GM23338 (cell line): Measurements from ENCODE around the gene LIMA1. TPM values are rescaled to one million over a fixed set of nuclear protein-coding genes. Genes with fewer than 3 reads are reported as not detected.

ENCODE experiments used
- ATAC-seq: fragments of 200-7000 bp; cut with Tn5 transposase; 3 replicates; pipeline ENCODE4 v1.9.1; 2020
- DNase-seq: peaks from one replicate; pipeline ENCODE4 v3.0.0-alpha.2; 2015; ENCODE audit warnings: low spot score
- H2AFZ ChIP-seq: fragments of 200-600 bp; sonication (generic); 2 replicates; pipeline ENCODE4 v1.8.0; 2016; ENCODE audit warnings: antibody characterized with exemption, mild to moderate bottlenecking, moderate library complexity
- H3F3A ChIP-seq: fragments of 200-600 bp; sonication (generic); replicated peaks from 2 replicates; pipeline ENCODE4 v1.8.0; 2017; ENCODE audit warnings: antibody characterized with exemption, mixed run types, low read depth
- H3K27ac ChIP-seq: fragments of 200-600 bp; sonication (generic); 2 replicates; pipeline ENCODE4 v1.6.1; 2016; ENCODE audit warnings: low read depth
- H3K27me3 ChIP-seq: fragments of 200-600 bp; sonication (generic); 2 replicates; pipeline ENCODE4 v1.8.0; 2016; ENCODE audit warnings: mild to moderate bottlenecking, mixed run types, moderate library complexity; ENCODE audit not compliant: insufficient read depth
- H3K36me3 ChIP-seq: fragments of 200-600 bp; sonication (generic); 2 replicates; pipeline ENCODE4 v1.8.0; 2016; ENCODE audit warnings: mild to moderate bottlenecking; ENCODE audit not compliant: insufficient read depth
- H3K4me1 ChIP-seq: fragments of 200-600 bp; sonication (generic); 2 replicates; pipeline ENCODE4 v1.8.0; 2016; ENCODE audit warnings: mild to moderate bottlenecking, moderate library complexity; ENCODE audit not compliant: insufficient read depth
- H3K4me2 ChIP-seq: fragments of 200-600 bp; sonication (generic); 2 replicates; pipeline ENCODE4 v1.7.1; 2017; ENCODE audit warnings: mixed run types
- H3K4me3 ChIP-seq: fragments of 200-600 bp; sonication (generic); 2 replicates; pipeline ENCODE4 v1.6.1; 2016; ENCODE audit warnings: mixed run types
- H3K79me2 ChIP-seq: fragments of 200-600 bp; sonication (generic); replicated peaks from 2 replicates; pipeline ENCODE4 v1.8.0; 2017; ENCODE audit warnings: mild to moderate bottlenecking; ENCODE audit not compliant: insufficient read depth
- H3K9me2 ChIP-seq: fragments of 200-600 bp; sonication (generic); 2 replicates; pipeline ENCODE4 v1.8.0; 2017; ENCODE audit not compliant: insufficient read depth
- H4K20me1 ChIP-seq: fragments of 200-600 bp; sonication (generic); replicated peaks from 2 replicates; pipeline ENCODE4 v1.8.0; 2017; ENCODE audit warnings: mild to moderate bottlenecking; ENCODE audit not compliant: insufficient read depth
- H3K27ac Mint-ChIP-seq: 2 replicates; pipeline ENCODE4 v1.8.0; 2020; ENCODE audit warnings: inconsistent platforms, mild to moderate bottlenecking, moderate library complexity, mixed read lengths
- H3K27me3 Mint-ChIP-seq: 3 replicates; pipeline ENCODE4 v1.8.0; 2022; ENCODE audit warnings: low read depth, mild to moderate bottlenecking, moderate library complexity, mixed read lengths, inconsistent platforms; ENCODE audit not compliant: insufficient read depth, poor library complexity
- H3K36me3 Mint-ChIP-seq: 3 replicates; pipeline ENCODE4 v1.8.0; 2021; ENCODE audit warnings: low read depth, mild to moderate bottlenecking, inconsistent platforms, moderate library complexity, mixed read lengths
- H3K4me1 Mint-ChIP-seq: 3 replicates; pipeline ENCODE4 v1.8.0; 2020; ENCODE audit warnings: mild to moderate bottlenecking, inconsistent platforms, mixed read lengths
- H3K4me3 Mint-ChIP-seq: 3 replicates; pipeline ENCODE4 v1.8.0; 2021; ENCODE audit warnings: moderate library complexity, mild to moderate bottlenecking, inconsistent platforms, mixed read lengths
- H3K9me3 Mint-ChIP-seq: 3 replicates; pipeline ENCODE4 v1.8.0; 2020; ENCODE audit warnings: moderate library complexity, mild to moderate bottlenecking, inconsistent platforms, mixed read lengths
- CREB1 ChIP-seq: fragments of 250-450 bp; sonication (Bioruptor Pico); IDR thresholded peaks from 2 replicates; pipeline ENCODE4 v1.5.0; 2020; ENCODE audit warnings: low read depth, mild to moderate bottlenecking, moderate library complexity
- EZH2 ChIP-seq: fragments of 200-600 bp; sonication (generic); IDR thresholded peaks from one replicate; pipeline ENCODE4 v1.8.0; 2017; ENCODE audit warnings: antibody characterized with exemption, mild to moderate bottlenecking, low read depth; ENCODE audit not compliant: unreplicated experiment
- EZH2phosphoT487 ChIP-seq: fragments of 200-600 bp; sonication (generic); IDR thresholded peaks from one replicate; pipeline ENCODE4 v1.8.1; 2018; ENCODE audit warnings: antibody characterized with exemption; ENCODE audit not compliant: unreplicated experiment
- JUNB ChIP-seq: IDR thresholded peaks from one replicate; pipeline ENCODE4 v1.6.1; 2016; ENCODE audit warnings: antibody characterized with exemption; ENCODE audit not compliant: unreplicated experiment
- NANOG ChIP-seq: IDR thresholded peaks from 2 replicates; pipeline ENCODE4 v1.6.1; 2016; ENCODE audit warnings: antibody characterized with exemption, borderline replicate concordance
- POLR2AphosphoS5 ChIP-seq: IDR thresholded peaks from 2 replicates; pipeline ENCODE4 v1.6.1; 2016; ENCODE audit warnings: antibody characterized with exemption, low read depth
- REST ChIP-seq: IDR thresholded peaks from one replicate; pipeline ENCODE4 v1.6.1; 2018; ENCODE audit warnings: antibody characterized with exemption; ENCODE audit not compliant: unreplicated experiment
- ZNF114 ChIP-seq: fragments of 250-450 bp; sonication (Bioruptor Pico); IDR thresholded peaks from 2 replicates; pipeline ENCODE4 v1.5.0; 2020; ENCODE audit warnings: mild to moderate bottlenecking, moderate library complexity
- ZNF462 ChIP-seq: fragments of 250-450 bp; sonication (Bioruptor Pico); IDR thresholded peaks from 2 replicates; pipeline ENCODE4 v1.5.0; 2020; ENCODE audit warnings: mild to moderate bottlenecking, moderate library complexity
- polyA plus RNA-seq: library from polyadenylated mRNA; unstranded; fragments of >200 nt; fragmentation: Nextera tagmentation; extraction: Ambion mirVana; gene quantifications from 2 replicates; pipeline ENCODE4 v1.2.1, GENCODE V29; 2016
- total RNA-seq: library from RNA; depleted of rRNA; stranded (reverse); fragments of >200 nt; shearing (Covaris generic); gene quantifications from 2 replicates; pipeline ENCODE4 v1.2.3, GENCODE V29; 2014

Gene LIMA1
- total and polyA plus RNA-seq, 2 experiments from 2014 or later = 27.7 to 29.6 TPM

- peaks cover 5% of the 10 kb centered on the region for H3K4me1 Mint-ChIP-seq
- no peak overlapping the region for H3K4me3 Mint-ChIP-seq
Measured at GRCh38 chr12:50188241-50188781, 95.0 kb downstream of the LIMA1 start.

GRCh38 chr12:50187084-50187900 is 96.0 kb downstream of the LIMA1 start:
- H3F3A ChIP-seq = no peaks in the 10 kb centered on the region
- no peaks in the 10 kb centered on the region for H3K36me3 ChIP-seq
- Mint-ChIP-seq H3K4me3 (no peak overlapping the region), H3K4me1 (peaks cover 5% of the 10 kb centered on the region), H3K36me3 (peaks cover 9% of the 10 kb centered on the region; the same call in 2 of the 3 replicates), H3K27ac (no peak overlapping the region), H3K27me3 (no peaks in the 10 kb centered on the region), H3K9me3 (no peaks in the 10 kb centered on the region)
- H3K27me3 ChIP-seq = no peaks in the 10 kb centered on the region
- no peaks in the 10 kb centered on the region for H3K9me2 ChIP-seq
- no peak overlapping the region for H3K4me3 ChIP-seq
- H3K4me1 ChIP-seq = no peaks in the 10 kb centered on the region
- no peaks in the 10 kb centered on the region for H4K20me1 ChIP-seq
- H3K79me2 ChIP-seq = no peaks in the 10 kb centered on the region
- H2AFZ ChIP-seq = no peak overlapping the region
- H3K4me2 ChIP-seq = no peak overlapping the region
- H3K27ac ChIP-seq = no peak overlapping the region; the same call in 1 of the 2 replicates
- DNase-seq (no peak), ATAC-seq (no peak)
- no peak for TF ChIP-seq NANOG
- TF ChIP-seq ZNF462 (CRISPR knock-in tag) = no peak
- TF ChIP-seq EZH2phosphoT487 = no peak

More at GRCh38 chr12:50188241-50188781, 95.0 kb downstream of the LIMA1 start:
- TF ChIP-seq JUNB = no peak
- TF ChIP-seq EZH2 = no peak
- no peak for TF ChIP-seq REST
- TF ChIP-seq POLR2AphosphoS5 = no peak
- no peak for TF ChIP-seq EZH2phosphoT487
- TF ChIP-seq ZNF114 (CRISPR knock-in tag) = no peak
- TF ChIP-seq CREB1 (CRISPR knock-in tag) = no peak
- Histone ChIP-seq H3K4me3 (no peak overlapping the region), H3K79me2 (no peaks in the 10 kb centered on the region), H3K4me2 (no peak overlapping the region), H3K4me1 (no peaks in the 10 kb centered on the region), H2AFZ (no peak overlapping the region), H3K27ac (no peak overlapping the region), H3K36me3 (no peaks in the 10 kb centered on the region), H4K20me1 (no peaks in the 10 kb centered on the region), H3K9me2 (no peaks in the 10 kb centered on the region), H3K27me3 (no peaks in the 10 kb centered on the region), H3F3A (no peaks in the 10 kb centered on the region)
- DNase-seq = no peak
- Mint-ChIP-seq H3K9me3 (no peaks in the 10 kb centered on the region), H3K27me3 (no peaks in the 10 kb centered on the region), H3K36me3 (peaks cover 19% of the 10 kb centered on the region; the same call in 2 of the 3 replicates), H3K27ac (no peak overlapping the region)
- ATAC-seq = no peak
